ENCODE measurements around the gene STARD5.

DNA sequence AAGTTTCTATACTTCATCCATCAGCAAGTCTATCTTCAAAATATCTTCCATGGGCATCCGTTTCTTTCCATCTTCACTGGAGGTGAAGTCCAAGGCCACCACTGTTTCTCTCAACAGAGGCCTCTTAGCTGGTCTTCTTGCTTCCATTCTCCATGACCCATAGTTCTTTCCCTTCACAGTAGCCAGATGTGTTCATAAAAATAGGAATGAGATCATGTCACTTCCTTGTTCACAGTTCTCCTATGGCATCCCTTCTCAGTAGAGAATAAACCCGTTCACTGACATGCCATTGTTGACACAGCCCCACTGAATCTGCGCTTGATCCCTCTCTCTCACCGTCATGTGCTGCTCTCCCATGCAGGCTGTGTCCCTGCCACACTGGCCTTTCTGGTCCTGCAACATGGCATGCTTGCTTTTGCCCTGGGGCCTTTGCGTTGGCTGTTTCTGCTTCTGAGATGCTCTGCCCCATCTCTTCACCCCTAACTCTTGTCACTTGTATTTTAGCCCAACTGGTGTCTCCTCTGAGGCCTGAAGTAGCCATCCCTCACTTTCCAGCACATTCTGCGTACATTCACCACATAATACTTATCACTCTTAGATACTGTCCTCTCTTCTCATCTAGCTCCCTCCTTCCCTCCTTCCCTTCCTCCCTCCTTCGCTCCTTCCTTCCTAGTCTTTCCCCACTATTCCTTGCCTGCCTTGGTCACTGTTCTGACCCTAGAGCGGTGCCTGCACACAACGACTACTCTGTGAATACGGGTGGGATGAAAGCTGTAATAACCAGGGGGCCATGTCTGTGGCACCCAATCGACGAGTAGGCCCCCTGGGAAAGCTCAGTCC is 42.0 kb downstream of the STARD5 start:
- TF ChIP-seq, protein P1, sequence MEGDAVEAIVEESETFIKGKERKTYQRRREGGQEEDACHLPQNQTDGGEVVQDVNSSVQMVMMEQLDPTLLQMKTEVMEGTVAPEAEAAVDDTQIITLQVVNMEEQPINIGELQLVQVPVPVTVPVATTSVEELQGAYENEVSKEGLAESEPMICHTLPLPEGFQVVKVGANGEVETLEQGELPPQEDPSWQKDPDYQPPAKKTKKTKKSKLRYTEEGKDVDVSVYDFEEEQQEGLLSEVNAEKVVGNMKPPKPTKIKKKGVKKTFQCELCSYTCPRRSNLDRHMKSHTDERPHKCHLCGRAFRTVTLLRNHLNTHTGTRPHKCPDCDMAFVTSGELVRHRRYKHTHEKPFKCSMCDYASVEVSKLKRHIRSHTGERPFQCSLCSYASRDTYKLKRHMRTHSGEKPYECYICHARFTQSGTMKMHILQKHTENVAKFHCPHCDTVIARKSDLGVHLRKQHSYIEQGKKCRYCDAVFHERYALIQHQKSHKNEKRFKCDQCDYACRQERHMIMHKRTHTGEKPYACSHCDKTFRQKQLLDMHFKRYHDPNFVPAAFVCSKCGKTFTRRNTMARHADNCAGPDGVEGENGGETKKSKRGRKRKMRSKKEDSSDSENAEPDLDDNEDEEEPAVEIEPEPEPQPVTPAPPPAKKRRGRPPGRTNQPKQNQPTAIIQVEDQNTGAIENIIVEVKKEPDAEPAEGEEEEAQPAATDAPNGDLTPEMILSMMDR (IDR thresholded peaks at IDR 0.05; ENCODE audit: low read depth, low read length, poor library complexity, severe bottlenecking), result no peak
- no peak for TF ChIP-seq EZH2phosphoT487 (IDR thresholded peaks at IDR 0.05; ENCODE audit: borderline replicate concordance, low read length)

Measured in DOHH2 (cell line).